Right atrium auricular region (tissue), 2 donors: ENCODE measurements around the gene THRB. TPM values are rescaled to one million over a fixed set of nuclear protein-coding genes. Genes with fewer than 3 reads are reported as not detected.

Source experiments
- DNase-seq: peaks from one replicate; pipeline ENCODE4 v3.0.0-alpha.2; 2019; ENCODE audit warnings: low spot score
- H3K27ac ChIP-seq, 2 donors: fragments of 200-600 bp; sonication (generic); 1 replicate in 1 of 2; 2 replicates in 1 of 2; pipeline ENCODE4 v1.5.1; 2016 to 2019
- H3K27me3 ChIP-seq, 2 donors: fragments of 200-600 bp; sonication (generic); one replicate each; pipeline versions ENCODE4 v1.5.1 to v1.6.0; 2017 to 2019
- H3K36me3 ChIP-seq: fragments of 200-600 bp; sonication (generic); one replicate; pipeline ENCODE4 v1.5.1; 2016
- H3K4me1 ChIP-seq, 2 donors: fragments of 200-600 bp; sonication (generic); one replicate each; pipeline versions ENCODE4 v1.5.1 to v1.6.0; 2017 to 2019
- H3K4me3 ChIP-seq, 2 donors: fragments of 200-600 bp; sonication (generic); 1 replicate in 1 of 2; 2 replicates in 1 of 2; pipeline ENCODE4 v1.5.1; 2017 to 2019; ENCODE audit warnings: mild to moderate bottlenecking in 1 of 2, moderate library complexity in 1 of 2
- H3K9me3 ChIP-seq, 2 donors: fragments of 200-600 bp; sonication (generic); one replicate each; pipeline ENCODE4 v1.5.1; 2019
- CTCF ChIP-seq, 2 donors: fragments of 200-600 bp; sonication (generic); IDR thresholded peaks; one replicate each; pipeline ENCODE4 v1.5.1; 2019; ENCODE audit warnings: antibody characterized with exemption in 2 of 2
- total RNA-seq, 2 donors: library from RNA; depleted of rRNA; stranded (reverse); fragments of >200 nt; gene quantifications; one replicate each; pipeline ENCODE4 v1.1.0, GENCODE V29; 2016

THRB gene
- total RNA-seq, 2 donors from 2014 or later = 4.2 to 7.0 TPM

- Histone ChIP-seq H3K9me3 (no peaks in the 10 kb centered on the region), H3K27ac (no peak overlapping the region), H3K36me3 (no peaks in the 10 kb centered on the region), H3K27me3 (no peaks in the 10 kb centered on the region), H3K4me3 (no peak overlapping the region), H3K4me1 (no peaks in the 10 kb centered on the region)
- no peak for TF ChIP-seq CTCF (IDR thresholded peaks at IDR 0.05)
- no peak for DNase-seq
Measured at GRCh38 chr3:24512564-24513197, 18.0 kb upstream of the THRB start.

GRCh38 chr3:24510030-24510648, 15.5 kb upstream of the THRB start:
- Histone ChIP-seq H3K4me3 (no peak overlapping the region), H3K27me3 (no peaks in the 10 kb centered on the region), H3K4me1 (no peaks in the 10 kb centered on the region), H3K27ac (no peak overlapping the region), H3K9me3 (no peaks in the 10 kb centered on the region), H3K36me3 (no peaks in the 10 kb centered on the region)
- no peak for TF ChIP-seq CTCF (IDR thresholded peaks at IDR 0.05)
- no peak for DNase-seq

- Histone ChIP-seq H3K9me3 (no peaks in the 10 kb centered on the region), H3K4me1 (no peaks in the 10 kb centered on the region), H3K27ac (no peak overlapping the region), H3K4me3 (no peak overlapping the region), H3K27me3 (no peaks in the 10 kb centered on the region), H3K36me3 (no peaks in the 10 kb centered on the region)
- DNase-seq = no peak
- no peak for TF ChIP-seq CTCF (IDR thresholded peaks at IDR 0.05)
Measured at GRCh38 chr3:24508423-24508839, 13.8 kb upstream of the THRB start.

- Histone ChIP-seq H3K36me3 (no peaks in the 10 kb centered on the region), H3K27ac (no peak overlapping the region), H3K27me3 (no peaks in the 10 kb centered on the region), H3K9me3 (no peaks in the 10 kb centered on the region), H3K4me1 (no peaks in the 10 kb centered on the region), H3K4me3 (no peak overlapping the region)
- TF ChIP-seq CTCF (IDR thresholded peaks at IDR 0.05) = no peak
- no peak for DNase-seq
Measured at GRCh38 chr3:24507776-24508422, 13.2 kb upstream of the THRB start.

- DNase-seq = no peak
- Histone ChIP-seq H3K4me3 (no peak overlapping the region), H3K9me3 (no peaks in the 10 kb centered on the region), H3K27ac (no peak overlapping the region), H3K4me1 (no peaks in the 10 kb centered on the region), H3K27me3 (no peaks in the 10 kb centered on the region), H3K36me3 (no peaks in the 10 kb centered on the region)
- TF ChIP-seq CTCF (IDR thresholded peaks at IDR 0.05) = no peak
Measured at GRCh38 chr3:24506966-24507775, 12.5 kb upstream of the THRB start.
